Liver (tissue), 9 donors: ENCODE measurements around the gene FXYD2. TPM values are rescaled to one million over a fixed set of nuclear protein-coding genes. Genes with fewer than 3 reads are reported as not detected.

Experiments used
- DNase-seq: peaks from one replicate; pipeline ENCODE4 v3.0.0-alpha.2; 2017; ENCODE audit warnings: low spot score
- H3K27ac ChIP-seq, 2 donors: one replicate each; pipeline ENCODE4 v1.7.0; 2013; ENCODE audit warnings: inconsistent platforms in 2 of 2, low read length in 2 of 2, control low read depth in 1 of 2, low read depth in 1 of 2, mild to moderate bottlenecking in 1 of 2
- H3K27me3 ChIP-seq, 4 donors: one replicate each; pipeline versions ENCODE4 v1.6.1 to v1.7.0; 2013; ENCODE audit warnings: low read length in 3 of 4, inconsistent platforms in 1 of 4, mild to moderate bottlenecking in 1 of 4, moderate library complexity in 1 of 4; ENCODE audit not compliant: control insufficient read depth in 4 of 4, insufficient read depth in 4 of 4
- H3K36me3 ChIP-seq, 4 donors: one replicate each; pipeline versions ENCODE4 v1.6.1 to v1.7.0; 2013; ENCODE audit warnings: low read length in 3 of 4, mild to moderate bottlenecking in 3 of 4, low read depth in 1 of 4, moderate library complexity in 1 of 4; ENCODE audit not compliant: control insufficient read depth in 4 of 4, insufficient read depth in 3 of 4
- H3K4me1 ChIP-seq, 4 donors: one replicate each; pipeline versions ENCODE4 v1.6.1 to v1.7.0; 2013; ENCODE audit warnings: low read length in 3 of 4, mild to moderate bottlenecking in 3 of 4, moderate library complexity in 1 of 4; ENCODE audit not compliant: control insufficient read depth in 4 of 4, insufficient read depth in 4 of 4
- H3K4me3 ChIP-seq, 3 donors: one replicate each; pipeline versions ENCODE4 v1.6.1 to v1.7.0; 2013; ENCODE audit warnings: low read length in 3 of 3, control low read depth in 1 of 3, low read depth in 1 of 3, mild to moderate bottlenecking in 1 of 3
- H3K9ac ChIP-seq, 2 donors: one replicate each; pipeline ENCODE4 v1.7.0; 2013; ENCODE audit warnings: low read length in 2 of 2, mild to moderate bottlenecking in 2 of 2, moderate library complexity in 2 of 2, control low read depth in 1 of 2, low read depth in 1 of 2
- H3K9me3 ChIP-seq, 4 donors: one replicate each; pipeline versions ENCODE4 v1.6.1 to v1.7.0; 2013; ENCODE audit warnings: low read length in 3 of 4; ENCODE audit not compliant: control insufficient read depth in 4 of 4
- GABPA ChIP-seq, 2 donors: IDR thresholded peaks in 1 of 2; conservative IDR thresholded peaks in 1 of 2; 2 replicates each; pipeline ENCODE4 v1.6.1; 2016; ENCODE audit warnings: antibody characterized with exemption in 2 of 2, mild to moderate bottlenecking in 1 of 2, moderate library complexity in 1 of 2
- HNF4A ChIP-seq, 2 donors: conservative IDR thresholded peaks; 2 replicates each; pipeline ENCODE4 v1.6.1; 2016; ENCODE audit warnings: antibody characterized with exemption in 2 of 2, mild to moderate bottlenecking in 2 of 2
- NR2F2 ChIP-seq: IDR thresholded peaks from 2 replicates; pipeline ENCODE4 v1.6.1; 2016; ENCODE audit warnings: antibody characterized with exemption
- RAD21 ChIP-seq, 2 donors: IDR thresholded peaks; 2 replicates each; pipeline ENCODE4 v1.6.1; 2016; ENCODE audit warnings: antibody characterized with exemption in 2 of 2, mild to moderate bottlenecking in 2 of 2
- REST ChIP-seq: IDR thresholded peaks from 2 replicates; pipeline ENCODE4 v1.6.1; 2016; ENCODE audit warnings: antibody characterized with exemption, mild to moderate bottlenecking
- YY1 ChIP-seq: IDR thresholded peaks from 2 replicates; pipeline ENCODE4 v1.6.1; 2016; ENCODE audit warnings: antibody characterized with exemption, mild to moderate bottlenecking
- ZBTB33 ChIP-seq: IDR thresholded peaks from 2 replicates; pipeline ENCODE4 v1.6.1; 2016; ENCODE audit warnings: antibody characterized with exemption
- WGBS: extraction: QIAGEN DNeasy Blood & Tissue Kit; methylation state at CpG from one replicate; pipeline ENCODE4 v1.1.7; 2013; 5-methylcytosine and 5-hydroxymethylcytosine counted together
- polyA plus RNA-seq, 2 donors: library from polyadenylated mRNA; stranded (reverse) in 1 of 2; unstranded in 1 of 2; fragments of 200-250 nt in 1 of 2; fragments of >200 nt in 1 of 2; fragmentation: Nextera tagmentation in 1 of 2; extraction: Ambion mirVana in 1 of 2; gene quantifications; one replicate each; pipeline versions ENCODE4 v1.2.1 to v1.2.3, GENCODE V29; 2013 to 2015
- total RNA-seq, 2 donors: library from RNA; depleted of rRNA; stranded (reverse); fragments of >200 nt; gene quantifications; one replicate each; pipeline ENCODE4 v1.2.3, GENCODE V29; 2014
- TF ChIP-seq, protein P1 (sequence below): IDR thresholded peaks from 2 replicates; pipeline ENCODE4 v1.6.1; 2016; ENCODE audit warnings: antibody characterized with exemption
- donor health status: healthy.
- donor health status: healthy.
- donor health status: healthy.
- donor health status: healthy.
- donor health status: healthy.

The FXYD2 gene
- total and polyA plus RNA-seq, 4 donors, result 20.2 to 105 (median 41.8) TPM

- Histone ChIP-seq H3K4me3 (peak overlapping the region in 1 of 3 donors; percentile 23), H3K27ac (no peak overlapping the region), H3K9me3 (no peaks in the 10 kb centered on the region), H3K36me3 (no peaks in the 10 kb centered on the region), H3K4me1 (peaks cover 2 to 16% (median 6%) of the 10 kb centered on the region in 4 donors), H3K27me3 (peaks cover 0 to 8% (median 4%) of the 10 kb centered on the region in 4 donors), H3K9ac (no peak overlapping the region)
- no peak for DNase-seq
- 13% methylated on average over 53 of the region's 53 CpGs for WGBS
- TF ChIP-seq ZBTB33 (no peak), NR2F2 (no peak), YY1 (no peak), RAD21 (IDR thresholded peaks at IDR 0.05) (no peak), REST (no peak), GABPA (IDR thresholded peaks at IDR 0.05 in 1 of 2, conservative IDR thresholded peaks at IDR 0.05 in 1 of 2) (no peak)
- TF ChIP-seq, protein P1, sequence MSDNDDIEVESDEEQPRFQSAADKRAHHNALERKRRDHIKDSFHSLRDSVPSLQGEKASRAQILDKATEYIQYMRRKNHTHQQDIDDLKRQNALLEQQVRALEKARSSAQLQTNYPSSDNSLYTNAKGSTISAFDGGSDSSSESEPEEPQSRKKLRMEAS, result no peak
Observed at GRCh38 chr11:117795638-117796455, 28.7 kb downstream of the FXYD2 start.

DNA sequence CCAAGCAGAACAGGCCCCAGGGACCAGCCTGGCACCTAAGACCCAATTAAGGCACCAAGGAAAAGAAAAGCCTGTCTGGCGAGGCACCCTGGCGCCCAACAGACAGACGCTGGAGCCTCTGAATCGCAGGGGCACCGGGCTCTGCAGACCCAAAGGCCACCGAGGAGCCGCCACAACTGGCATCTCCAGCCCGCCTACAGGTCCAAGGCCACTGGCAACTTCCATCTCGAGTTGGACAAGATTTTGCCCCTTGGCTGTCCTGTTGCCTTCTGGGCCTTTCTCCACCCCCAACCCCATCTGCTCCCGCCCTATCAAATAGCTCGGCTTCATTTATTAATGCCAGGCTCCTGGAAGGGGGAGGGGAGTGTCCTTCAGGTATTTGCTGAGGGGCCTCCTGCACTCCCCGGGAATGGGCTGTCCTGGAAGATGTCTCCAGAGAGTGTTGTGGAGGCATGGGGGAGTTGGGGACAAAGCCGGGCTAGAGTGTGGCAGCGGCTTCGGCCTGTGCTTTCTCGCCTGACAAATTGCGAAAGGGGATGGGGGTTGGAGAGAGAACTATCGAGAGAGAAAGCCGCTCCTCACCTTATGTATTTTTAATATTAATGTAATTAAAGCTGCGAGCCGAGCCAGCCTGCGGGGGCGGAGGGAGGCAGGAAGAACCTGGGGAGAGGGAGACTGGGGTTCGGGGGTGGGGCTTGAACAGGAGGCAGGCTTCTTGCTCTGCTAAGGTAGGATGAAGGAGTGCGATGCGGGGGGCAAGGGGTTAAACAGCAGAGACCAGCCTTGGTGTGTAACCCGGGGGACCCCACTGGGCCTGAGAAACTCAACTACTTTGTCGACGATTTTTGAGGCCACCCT lies 29.5 kb downstream of the FXYD2 start:
- peaks cover 0 to 6% (median 4%) of the 10 kb centered on the region in 4 donors for H3K27me3 ChIP-seq
- no peaks in the 10 kb centered on the region for H3K36me3 ChIP-seq
- H3K9me3 ChIP-seq, result no peaks in the 10 kb centered on the region
- DNase-seq, result no peak
- no peak overlapping the region for H3K9ac ChIP-seq
- TF ChIP-seq ZBTB33, result no peak
- TF ChIP-seq HNF4A (conservative IDR thresholded peaks at IDR 0.05), result no peak
- H3K4me1 ChIP-seq, result peaks cover 2 to 16% (median 6%) of the 10 kb centered on the region in 4 donors
- no peak overlapping the region for H3K27ac ChIP-seq
- H3K4me3 ChIP-seq, result no peak overlapping the region
- WGBS, result 58% methylated on average over 29 of the region's 29 CpGs
